NCI-H69 (cell line): Measurements from ENCODE around the gene HSPA6.
"Not testable (repeated sequence)": the region's sequence is repeated elsewhere in the genome, so short reads cannot be mapped to it uniquely, and the experiment has no call there.

Source experiments
- DNase-seq: peaks from one replicate; lab custom pipeline; 2025; lab: John Stamatoyannopoulos, UW

The HSPA6 gene

DNA sequence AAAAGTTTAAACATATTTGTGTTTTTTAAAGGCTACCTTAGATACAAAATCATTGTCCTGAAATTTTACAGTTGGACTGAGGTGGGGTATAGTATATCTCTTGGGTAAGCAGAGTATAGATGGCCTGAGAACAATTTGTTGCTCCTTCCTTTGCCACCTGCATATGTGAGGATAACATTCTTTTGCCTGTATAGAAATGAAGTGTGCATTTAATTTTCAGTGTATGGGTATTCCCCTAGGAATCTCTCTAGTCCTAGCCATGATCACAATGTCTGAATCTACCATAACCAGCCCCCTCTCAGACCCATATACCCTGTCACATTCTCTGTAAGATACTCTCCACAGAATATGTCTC is 21.0 kb upstream of the HSPA6 start:
- DNase-seq, result no peak

DNA sequence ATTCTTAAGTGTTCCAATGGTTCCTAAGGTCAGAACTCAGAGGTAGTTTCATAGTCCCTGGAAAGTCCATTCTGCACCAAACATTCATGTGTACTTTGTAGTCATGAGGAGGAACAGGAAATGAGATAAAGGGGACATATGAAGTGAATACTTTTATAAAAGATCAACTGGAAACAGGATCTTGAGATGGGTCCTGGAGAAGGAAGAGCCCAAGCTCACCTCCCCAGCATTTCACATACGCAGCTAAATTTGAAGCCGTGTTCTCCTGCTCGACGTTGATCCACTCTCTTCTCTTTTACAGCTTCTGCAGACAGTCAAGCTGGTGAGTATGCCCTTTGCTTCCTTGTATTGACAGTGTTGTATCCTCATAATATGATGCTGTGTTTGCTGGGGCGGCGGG is 18.7 kb upstream of the HSPA6 start:
- DNase-seq, result no peak

DNA sequence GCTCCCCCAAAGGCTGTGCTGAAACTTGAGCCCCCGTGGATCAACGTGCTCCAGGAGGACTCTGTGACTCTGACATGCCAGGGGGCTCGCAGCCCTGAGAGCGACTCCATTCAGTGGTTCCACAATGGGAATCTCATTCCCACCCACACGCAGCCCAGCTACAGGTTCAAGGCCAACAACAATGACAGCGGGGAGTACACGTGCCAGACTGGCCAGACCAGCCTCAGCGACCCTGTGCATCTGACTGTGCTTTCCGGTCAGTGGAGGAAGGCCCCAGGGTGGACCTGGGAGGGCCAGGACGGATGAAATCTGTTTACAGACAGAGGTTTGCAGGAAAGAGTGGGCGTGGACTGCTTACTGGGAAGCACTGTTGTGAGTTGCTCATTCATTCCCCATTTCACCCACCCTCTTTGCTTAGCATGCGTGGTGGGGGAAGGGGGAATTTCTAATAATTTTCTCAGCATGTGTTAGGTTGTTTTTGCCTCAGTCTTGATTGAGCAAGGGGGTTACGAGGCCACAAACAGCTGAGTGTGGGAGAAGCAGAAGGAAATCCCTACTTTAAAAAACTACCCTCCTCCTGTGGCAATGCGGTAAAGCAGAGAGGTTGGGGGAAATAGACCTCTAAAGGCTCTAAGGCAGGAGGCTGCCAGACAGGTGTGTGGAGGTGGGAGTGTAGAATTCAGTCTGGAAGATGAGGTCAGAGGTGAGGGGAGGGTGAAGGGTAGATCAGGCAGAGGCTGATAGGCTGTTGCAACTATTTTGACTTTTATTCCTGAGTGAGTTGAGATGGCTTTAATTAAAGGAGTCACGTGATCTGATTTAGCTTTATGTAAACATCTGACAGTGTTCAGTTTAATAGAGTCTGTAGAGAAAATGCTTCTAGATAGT is 17.8 kb upstream of the HSPA6 start:
- DNase-seq, result peak; percentile 14

DNA sequence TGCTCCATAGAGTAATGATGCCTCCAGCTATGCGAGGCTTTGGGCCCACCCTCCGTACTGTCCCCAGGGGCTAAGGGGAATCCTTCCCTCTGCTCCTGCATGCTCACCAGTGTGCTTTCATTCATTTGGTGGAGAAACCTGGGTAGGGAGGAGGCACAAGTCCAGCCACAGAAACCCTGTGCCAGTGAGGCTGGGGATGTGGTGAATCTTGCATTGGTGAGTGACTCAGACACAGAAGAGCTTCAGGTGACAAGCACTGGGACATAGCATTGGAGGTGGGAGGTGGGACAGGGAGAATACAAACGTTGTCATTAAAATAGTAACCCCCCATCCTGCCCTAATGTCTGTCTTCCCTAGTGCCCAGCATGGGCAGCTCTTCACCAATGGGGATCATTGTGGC is 13.9 kb upstream of the HSPA6 start:
- no peak for DNase-seq

DNA sequence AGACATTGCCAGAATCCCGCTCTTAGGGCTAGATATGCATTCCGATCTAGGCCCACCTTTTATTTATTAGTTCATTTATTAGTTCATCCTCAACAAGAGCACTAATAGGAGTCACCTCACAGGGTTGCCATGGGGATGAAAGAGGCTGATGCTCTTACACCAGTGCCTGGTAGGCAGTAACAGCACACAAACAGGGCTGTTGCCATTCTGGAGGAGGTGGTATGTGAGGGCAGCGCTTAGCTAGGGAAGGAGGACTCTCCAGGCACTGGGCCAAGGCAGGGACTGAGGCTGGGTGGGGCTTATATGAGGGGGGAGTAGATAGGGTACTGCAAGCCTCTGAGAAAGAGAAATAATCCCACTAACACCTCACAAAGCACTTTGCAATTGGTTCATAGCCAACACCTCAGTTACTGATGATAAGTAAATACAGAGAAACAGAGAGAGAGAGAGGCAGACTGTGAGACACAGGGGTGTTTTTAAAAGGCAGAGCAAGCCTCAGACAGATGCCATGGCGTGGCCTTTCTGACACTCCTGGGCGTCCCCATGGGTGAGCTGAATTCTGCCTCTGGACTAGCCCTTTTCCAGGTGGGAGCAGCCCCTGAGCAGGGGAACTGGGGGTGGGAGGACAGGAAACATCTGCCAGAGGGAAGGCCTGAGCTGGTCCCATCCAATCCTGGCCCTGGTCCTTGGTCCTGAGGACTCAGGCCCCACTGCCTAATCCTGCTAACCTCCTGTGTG is 13.2 kb upstream of the HSPA6 start:
- peak; percentile 60 for DNase-seq

DNA sequence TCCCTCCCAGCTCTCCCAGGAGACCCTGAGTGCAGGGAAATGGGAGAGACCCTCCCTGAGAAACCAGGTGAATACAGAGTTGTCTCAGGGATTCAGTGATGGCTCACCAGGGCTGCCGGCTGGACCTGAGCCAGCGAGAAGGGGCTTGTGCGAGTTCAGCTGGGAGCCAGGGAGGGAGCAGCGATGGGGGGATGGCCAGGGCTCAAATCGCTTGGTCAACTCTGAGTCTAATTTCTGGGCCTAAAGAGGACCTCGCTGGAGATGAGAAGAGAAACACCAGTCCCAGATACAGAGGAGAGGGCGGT is 12.6 kb upstream of the HSPA6 start:
- DNase-seq, result no peak

DNA sequence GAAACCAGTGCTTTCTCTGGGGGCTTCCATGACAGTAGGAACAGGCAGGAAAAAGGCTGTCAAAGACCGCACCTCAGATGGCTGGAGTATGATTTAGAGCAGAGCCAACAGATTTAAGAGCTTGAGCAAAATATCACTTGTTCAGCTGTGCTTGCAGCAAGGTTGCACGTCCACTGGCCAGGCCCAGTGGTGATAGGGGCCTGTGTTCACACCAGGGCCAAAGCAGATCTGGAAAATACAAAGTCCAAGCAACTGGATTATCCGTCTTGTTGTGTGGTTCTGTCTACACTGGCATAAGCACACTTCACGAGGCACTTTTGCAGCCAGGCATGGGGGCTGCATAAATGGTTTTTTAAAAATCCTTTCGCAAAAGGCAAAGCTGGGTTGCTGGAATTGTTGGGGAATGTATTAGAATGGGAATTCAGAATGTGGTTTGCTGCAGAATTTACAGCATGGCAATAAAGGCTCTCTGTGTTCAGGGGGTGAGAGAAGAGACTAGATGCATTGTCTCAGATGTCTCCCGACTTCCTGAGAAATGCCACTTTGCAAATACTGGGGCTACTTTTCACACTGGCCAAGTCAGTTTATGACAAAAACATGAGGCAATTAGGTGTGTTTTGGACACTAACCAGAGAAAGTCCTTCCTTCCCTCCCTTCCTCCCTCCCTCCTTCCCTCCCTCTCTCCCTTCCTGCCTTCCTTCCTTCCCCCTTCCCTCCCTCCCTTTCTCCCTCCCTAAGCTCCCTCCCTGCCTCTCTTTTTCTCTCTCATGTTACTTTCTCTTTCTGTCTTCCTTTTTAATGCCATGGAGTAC is 11.5 kb upstream of the HSPA6 start:
- DNase-seq, result not testable (repeated sequence)

DNA sequence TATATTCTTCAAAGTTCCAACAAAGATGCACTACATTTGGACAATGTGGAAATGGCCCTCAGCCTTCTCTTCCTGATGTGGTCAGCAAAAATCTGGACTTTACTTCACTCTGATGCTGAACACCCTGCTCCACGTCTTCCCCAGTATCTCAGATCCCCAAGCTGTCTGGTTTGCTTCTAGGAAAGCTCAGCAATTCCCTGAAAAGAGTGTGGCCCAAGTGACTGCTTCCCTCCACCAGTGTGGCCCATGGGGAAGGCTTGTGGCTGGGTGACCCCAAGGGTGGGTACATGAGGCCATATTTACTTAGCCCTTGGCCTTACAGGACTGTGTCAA is 10.9 kb upstream of the HSPA6 start:
- DNase-seq, result not testable (repeated sequence)

DNA sequence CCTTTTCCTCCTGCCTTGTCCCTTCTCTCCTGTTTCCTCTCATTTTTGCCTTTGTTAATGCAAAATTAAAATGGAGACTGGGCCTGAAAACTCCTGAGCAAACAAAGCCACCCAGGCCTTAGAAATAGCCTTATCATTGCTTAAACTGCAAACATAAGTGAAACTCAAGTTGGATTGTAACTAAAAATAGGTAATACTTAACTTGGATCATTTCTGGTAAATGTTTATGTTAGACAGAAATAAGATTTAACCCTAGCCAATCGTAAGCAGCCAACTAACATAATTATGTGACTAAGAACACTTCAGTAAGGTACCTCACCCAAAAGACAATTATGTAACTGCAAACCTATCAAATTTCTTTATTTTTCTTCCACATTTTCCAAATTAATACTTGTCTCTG is 10.4 kb upstream of the HSPA6 start:
- not testable (repeated sequence) for DNase-seq

DNA sequence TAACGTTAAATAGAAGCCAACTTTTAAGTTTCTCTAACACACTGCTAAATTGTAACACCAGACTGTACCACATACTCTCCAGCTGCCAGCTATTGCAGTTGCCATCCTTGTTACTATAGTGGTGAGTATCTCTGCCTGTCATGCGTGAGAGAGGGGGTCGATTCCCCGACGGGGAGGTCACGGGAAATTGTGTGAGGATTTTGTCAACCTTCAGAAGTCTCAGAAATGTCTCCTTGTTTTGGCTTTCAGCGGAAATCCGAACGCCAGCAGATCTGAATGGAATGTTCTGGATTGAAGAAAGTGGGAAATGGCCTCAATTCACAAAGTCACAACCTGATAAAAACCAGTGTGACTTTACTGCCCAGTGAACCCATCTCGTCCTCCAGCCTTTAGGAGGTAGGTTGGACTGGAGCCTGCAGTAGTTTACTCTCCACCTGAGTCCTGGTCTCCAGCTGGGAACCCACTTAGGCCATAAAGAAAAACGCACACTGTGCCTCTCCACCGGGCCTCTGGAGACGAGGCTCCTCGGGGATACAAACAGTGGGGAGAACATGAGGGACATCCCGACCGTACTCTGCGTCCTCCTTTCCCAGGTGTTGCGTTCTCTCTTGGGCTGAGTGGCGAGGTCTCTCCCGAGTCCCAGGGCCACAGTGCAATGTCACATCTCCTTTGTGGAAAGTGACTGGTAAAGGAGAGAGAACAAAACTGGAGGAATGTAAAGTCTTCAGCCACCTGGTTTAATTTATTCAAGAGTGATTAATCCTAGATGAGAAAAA is 1.1 kb upstream of the HSPA6 start:
- not testable (repeated sequence) for DNase-seq

DNA sequence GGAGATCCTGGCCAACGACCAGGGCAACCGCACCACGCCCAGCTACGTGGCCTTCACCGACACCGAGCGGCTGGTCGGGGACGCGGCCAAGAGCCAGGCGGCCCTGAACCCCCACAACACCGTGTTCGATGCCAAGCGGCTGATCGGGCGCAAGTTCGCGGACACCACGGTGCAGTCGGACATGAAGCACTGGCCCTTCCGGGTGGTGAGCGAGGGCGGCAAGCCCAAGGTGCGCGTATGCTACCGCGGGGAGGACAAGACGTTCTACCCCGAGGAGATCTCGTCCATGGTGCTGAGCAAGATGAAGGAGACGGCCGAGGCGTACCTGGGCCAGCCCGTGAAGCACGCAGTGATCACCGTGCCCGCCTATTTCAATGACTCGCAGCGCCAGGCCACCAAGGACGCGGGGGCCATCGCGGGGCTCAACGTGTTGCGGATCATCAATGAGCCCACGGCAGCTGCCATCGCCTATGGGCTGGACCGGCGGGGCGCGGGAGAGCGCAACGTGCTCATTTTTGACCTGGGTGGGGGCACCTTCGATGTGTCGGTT is 477 bp downstream of the HSPA6 start:
- DNase-seq, result not testable (repeated sequence)

DNA sequence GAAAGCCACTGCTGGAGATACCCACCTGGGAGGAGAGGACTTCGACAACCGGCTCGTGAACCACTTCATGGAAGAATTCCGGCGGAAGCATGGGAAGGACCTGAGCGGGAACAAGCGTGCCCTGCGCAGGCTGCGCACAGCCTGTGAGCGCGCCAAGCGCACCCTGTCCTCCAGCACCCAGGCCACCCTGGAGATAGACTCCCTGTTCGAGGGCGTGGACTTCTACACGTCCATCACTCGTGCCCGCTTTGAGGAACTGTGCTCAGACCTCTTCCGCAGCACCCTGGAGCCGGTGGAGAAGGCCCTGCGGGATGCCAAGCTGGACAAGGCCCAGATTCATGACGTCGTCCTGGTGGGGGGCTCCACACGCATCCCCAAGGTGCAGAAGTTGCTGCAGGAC is 981 bp downstream of the HSPA6 start:
- not testable (repeated sequence) for DNase-seq

DNA sequence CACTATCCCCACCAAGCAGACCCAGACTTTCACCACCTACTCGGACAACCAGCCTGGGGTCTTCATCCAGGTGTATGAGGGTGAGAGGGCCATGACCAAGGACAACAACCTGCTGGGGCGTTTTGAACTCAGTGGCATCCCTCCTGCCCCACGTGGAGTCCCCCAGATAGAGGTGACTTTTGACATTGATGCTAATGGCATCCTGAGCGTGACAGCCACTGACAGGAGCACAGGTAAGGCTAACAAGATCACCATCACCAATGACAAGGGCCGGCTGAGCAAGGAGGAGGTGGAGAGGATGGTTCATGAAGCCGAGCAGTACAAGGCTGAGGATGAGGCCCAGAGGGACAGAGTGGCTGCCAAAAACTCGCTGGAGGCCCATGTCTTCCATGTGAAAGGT is 1.6 kb downstream of the HSPA6 start:
- not testable (repeated sequence) for DNase-seq

DNA sequence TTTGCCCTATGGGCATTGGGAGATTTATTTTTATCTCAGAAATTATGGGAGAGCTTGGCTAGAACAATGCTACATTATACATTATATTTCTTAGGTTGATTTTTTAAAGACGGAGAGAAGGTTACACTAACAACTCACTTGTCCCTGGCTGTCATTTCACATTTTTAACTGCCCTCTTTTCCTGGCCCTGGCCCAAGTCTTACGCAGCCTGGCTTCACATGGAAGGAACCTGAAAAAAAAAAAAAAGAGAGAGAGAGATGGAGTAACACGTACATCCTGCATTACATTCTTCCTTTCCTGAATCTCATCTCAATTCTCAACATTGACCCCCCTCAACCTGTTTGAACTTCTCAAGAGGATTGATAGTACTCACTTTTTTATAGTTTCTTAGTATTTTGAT is 4.2 kb downstream of the HSPA6 start:
- not testable (repeated sequence) for DNase-seq

DNA sequence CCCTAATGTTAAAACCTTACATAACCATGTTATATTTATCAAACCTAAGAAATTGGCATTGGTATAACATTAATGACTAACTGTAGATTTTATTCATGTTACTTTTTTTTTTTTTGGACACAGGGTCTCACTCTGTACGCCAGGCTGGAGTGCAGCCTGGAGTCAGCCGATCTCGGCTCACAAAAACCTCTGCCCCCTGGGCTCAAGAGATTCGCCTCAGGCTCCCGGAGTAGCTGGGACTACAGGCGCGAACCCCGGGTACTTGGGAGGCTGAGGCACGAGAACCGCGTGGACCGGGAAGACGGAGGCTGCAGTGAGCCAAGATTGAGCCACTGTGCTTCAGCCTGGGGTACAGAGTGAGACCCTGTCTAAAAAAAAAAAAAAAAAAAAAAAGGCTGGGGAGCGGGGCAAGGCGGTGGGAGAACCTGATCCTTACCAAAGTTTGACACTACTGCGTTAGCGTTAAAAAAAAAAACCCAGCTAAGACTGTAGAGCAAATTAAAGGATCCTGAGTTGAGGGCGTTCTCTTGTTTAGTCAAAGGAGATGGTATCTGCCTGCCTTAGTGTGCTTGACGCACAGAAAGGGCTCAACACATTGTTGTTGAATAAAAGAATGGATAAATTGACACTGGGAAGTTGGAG is 5.2 kb downstream of the HSPA6 start:
- not testable (repeated sequence) for DNase-seq

DNA sequence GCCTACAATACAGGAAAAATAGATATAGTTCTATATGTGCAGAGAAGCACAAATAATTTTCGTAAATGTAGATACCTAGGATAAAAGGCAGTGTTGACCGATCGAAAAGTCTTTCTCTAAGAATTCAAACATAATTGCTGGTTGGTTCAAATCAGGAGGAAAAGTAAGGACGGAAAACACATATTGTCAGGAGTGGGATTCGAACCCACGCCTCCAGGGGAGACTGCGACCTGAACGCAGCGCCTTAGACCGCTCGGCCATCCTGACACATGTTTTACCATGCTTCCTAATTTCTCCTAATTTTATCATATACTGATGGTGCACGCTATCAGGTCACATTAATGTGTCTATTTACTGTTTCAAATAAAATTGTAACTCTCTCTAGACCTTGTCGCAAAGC is 5.8 kb downstream of the HSPA6 start:
- DNase-seq, result peak; percentile 68

DNA sequence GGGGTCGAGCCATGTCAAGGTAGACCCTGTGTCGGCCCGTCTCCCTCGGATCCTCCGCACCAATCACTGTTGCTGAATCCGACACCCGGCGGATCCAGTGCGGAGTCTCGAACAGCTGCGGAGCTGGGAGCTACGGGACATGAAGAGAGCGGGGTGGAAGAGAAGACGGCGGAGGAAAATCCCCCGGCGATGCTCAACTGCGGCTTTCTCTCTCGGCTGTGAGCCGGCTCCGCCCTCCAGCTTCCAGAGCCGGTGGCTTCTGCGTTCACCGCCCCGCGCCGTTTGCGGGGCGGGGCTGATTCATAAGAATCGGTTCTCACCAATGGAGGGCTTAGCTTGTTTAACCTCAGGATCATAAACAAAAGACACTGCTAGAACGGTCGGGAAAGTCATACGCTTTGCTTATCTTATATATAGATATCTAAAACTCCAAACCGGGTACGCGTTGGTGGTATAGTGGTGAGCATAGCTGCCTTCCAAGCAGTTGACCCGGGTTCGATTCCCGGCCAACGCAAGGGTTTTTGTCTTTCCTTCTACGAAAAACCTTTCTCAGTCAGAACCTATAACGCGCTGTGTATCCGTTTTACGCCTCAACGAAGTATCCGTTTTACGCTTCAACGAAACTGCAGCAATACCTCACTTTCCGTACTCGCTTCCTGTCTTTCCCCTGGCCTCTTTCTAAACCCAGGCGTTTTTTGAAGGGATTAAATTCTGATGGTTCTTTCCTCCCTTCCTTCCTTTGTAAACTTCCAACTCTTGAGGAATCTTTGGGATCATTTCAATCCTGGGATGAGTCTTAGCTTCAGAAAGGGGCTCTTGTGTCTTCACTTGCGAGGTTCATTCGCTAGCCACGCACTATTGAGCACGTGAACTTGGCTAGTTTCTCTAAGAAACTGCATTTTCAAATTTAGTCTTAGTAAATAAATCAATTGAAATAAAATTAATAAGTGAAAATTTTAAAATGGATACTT is 6.6 kb downstream of the HSPA6 start:
- peak; percentile 94 for DNase-seq

DNA sequence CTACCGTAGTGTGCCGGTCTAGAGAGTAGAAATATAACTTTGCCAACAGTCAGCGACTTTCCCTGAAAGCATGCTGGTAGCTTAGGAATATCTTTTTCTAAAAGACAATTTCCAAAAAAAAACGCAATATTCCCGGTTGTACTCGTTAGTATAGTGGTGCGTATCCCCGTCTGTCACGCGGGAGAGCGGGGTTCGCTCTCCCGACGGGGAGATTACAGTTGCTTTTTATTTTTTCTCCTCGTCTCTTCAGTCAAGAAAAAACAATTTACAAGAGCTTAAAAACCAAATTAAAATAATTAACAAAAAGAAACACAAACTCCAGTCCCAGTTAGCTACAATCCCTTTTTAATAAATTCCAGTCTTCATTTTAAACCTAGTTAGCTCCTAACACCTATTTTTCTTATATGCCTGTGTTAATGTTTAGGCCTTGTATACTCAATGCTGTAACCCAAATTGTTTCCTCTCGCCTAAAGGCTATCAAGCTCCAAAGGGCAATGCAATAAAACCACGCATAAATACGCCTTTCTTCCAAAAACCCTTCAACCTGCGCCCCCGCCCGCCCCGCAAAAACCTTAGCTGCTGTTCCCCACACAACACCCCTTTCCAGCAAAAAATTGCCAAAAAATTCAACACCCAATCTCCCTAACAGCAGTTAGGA is 7.8 kb downstream of the HSPA6 start:
- no peak for DNase-seq
